Measurements from ENCODE around the gene ABLIM2.

The ABLIM2 gene

GRCh38 chr4:8007581-8007980 lies 151.0 kb downstream of the ABLIM2 start:
- intact Hi-C loops (cut with DNase I), result no loop called here
- DNase-seq, result no peak

DNA sequence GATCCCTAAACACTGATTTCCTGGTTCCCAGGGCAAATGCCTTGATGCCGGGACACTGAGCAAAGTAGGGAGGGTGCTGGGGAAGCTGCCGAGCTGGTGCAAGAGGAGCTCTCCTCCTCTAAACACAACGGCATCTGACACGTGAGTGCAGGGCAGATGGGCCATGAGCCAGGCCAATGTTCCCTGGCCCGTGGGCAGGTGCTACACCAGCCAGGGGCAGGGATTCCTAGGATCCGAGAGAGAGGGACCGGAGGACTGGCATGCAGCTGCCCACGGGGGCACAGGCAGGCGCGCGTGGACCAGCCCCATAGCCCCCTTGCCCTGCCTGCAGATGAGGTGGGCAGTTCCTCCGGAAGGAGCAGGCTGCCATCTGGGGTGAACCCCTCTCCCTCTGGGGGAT lies 152.1 kb downstream of the ABLIM2 start:
- no peak for DNase-seq
- intact Hi-C loops (cut with DNase I), result no loop called here

- intact Hi-C loops (cut with DNase I), result no loop called here
- no peak for DNase-seq
Observed at GRCh38 chr4:8005814-8006215, 152.8 kb downstream of the ABLIM2 start.

GRCh38 chr4:8005033-8005808 lies 153.4 kb downstream of the ABLIM2 start:
- DNase-seq, result no peak
- intact Hi-C loops (cut with DNase I), result no loop called here

DNA sequence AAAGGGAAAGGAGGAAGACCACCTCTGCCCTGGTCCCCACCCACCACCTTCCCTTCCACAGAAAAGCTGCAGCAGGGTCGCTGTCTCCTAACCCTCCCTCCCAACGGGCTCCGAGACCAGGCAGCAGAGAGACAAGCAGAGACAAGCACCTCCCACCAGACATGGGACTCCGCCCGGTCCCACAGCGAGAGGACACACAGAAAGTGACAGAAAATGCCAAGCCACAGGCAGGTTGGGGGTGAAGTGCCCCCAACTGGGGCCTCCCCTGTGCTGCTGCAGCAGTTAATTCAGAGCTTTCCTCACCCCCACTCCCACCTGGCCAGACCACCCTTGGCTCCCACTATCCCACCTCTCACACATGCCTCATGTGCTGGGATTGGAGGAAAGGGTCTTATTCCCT lies 154.5 kb downstream of the ABLIM2 start:
- DNase-seq, result no peak
- intact Hi-C loops (cut with DNase I), result no loop called here

DNA sequence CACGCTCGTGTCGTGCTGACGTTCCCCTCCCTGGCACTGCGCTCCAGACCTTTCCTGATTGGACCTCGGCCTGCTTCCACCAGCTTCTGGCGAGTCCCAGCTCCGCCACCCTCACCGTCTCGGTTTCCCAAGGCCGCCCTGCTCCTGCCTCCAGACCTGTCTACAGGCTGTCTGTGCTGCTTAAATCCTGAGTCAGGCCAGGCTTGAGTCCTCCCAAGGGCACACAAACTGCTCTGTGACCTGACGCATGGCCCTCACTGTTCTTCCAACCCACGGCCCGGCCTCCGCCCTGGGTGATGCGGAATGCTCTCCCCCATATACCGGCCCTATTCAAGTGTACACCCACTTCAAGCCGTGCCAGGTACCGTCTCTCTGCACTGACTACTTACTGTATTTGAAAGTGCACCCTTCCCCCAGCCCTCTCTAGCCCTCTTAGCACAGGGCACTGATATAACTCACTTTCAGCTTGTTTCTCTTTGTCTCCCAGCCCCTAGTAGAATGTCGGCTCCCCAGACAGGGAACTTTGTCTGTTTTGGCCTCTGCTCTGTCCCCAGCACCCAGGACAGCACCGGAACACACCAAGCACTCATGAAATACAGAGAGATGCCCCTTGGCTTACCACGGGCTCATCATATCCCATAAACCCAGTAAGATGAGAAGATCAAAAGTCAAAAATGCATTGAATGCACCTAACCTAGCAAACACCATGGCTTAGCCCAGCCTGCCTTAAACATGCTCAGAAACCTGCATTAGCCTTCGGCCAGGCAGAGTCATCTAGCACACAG lies 155.9 kb downstream of the ABLIM2 start:
- DNase-seq, result peak in 37 of 42 donors; percentile 11 to 86 (median 54)
- intact Hi-C loops (cut with DNase I), result no loop called here

DNA sequence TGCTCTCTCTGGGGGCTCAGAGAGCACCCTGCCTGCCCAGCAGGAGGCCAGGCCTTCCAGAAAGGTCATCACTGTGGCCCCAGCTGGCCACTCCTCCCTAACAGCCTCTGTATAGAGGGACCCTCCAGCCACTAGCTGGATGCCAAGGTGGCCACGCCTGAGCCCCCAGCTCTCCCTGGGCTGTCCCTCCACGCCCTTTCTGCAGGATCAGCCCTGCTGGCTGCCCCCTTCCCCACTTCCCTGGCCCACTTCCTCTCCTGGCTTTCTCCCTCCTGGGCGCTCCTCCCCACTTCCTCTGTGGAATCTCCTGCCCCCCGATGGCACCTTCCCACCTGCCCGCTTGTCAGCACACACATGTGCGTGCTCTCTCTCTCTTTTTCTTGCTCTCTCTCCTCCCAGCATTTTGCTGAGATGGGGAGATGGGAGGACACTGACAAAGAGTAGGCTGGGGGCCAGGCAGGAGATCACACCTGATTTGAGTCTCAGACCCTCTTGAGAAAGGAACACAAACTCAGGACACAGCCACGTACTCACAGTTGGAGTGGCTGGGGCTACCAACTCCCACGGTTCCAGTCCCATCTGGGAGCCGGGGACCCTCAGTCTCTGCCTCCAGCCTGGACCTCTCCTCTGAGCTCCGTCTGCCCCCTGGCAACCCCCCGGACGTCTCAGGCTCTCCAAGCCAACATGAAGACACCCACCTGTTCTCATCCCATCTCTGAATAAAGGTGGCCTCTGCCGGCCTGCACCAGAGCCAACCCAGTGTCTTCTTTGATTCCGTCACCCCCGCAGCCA lies 156.9 kb downstream of the ABLIM2 start:
- intact Hi-C loops (cut with DNase I), result no loop called here
- DNase-seq, result no peak

GRCh38 chr4:8000721-8001491 lies 157.7 kb downstream of the ABLIM2 start:
- no peak for DNase-seq
- intact Hi-C loops (cut with DNase I), result no loop called here

DNA sequence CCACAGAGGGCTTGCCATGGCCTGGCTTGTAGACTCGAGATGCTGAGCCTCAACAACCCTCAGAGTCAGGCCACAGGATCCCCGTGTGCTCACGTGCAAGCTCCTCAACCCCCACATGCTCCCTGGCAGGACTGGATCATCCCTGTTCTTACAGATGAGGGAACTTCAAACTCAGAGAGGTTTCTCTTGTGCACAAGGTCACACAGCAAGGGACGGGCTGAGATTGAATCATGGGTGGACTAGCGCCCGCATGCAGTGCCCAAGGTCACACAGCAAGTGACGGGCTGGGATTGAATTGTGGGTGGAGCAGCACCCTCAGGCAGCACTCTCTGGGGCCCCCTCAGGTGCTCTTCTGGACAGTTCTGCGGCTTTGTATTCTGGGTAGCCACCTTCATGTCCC lies 158.4 kb downstream of the ABLIM2 start:
- no peak for DNase-seq
- intact Hi-C loops (cut with DNase I), result no loop called here

DNA sequence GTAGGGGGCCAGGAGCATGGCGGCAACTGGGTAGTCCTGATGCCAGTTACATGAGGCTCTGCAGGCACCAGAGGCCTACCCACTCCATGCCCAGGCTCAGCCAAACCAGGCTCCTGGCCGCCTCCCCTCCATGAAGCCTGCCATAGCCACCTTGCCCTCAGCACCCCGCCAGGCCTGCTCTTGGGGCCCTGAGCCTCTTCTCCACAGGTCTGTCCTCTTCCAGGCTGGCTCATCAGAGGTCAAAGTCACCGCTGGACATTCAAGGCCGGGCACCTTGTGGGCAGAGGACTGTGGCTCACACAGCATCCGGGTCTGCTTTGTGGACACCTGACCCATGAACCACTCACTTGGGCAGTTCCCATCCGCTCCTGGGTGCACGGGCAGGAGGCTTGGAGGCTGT lies 158.9 kb downstream of the ABLIM2 start:
- intact Hi-C loops (cut with DNase I), result no loop called here
- no peak for DNase-seq

DNA sequence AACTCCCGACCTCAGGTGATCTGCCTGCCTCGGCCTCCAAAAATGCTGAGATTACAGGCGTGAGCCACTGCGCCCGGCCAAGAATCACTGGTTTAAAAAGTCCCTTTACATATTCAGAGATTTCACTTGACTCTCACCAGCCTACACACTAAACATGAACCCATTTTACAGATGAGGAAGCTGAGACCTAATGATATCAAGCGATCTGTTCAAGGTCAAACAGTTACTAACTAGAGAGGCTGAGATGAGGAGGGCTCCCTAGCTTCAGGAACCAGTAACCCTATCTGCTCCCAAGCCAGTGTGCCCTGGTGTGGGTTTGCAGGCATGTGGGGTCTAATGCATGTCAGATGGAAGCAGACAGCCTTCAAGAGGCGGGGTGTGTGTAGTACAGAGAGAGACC lies 159.3 kb downstream of the ABLIM2 start:
- DNase-seq, result no peak
- intact Hi-C loops (cut with DNase I), result no loop called here

DNA sequence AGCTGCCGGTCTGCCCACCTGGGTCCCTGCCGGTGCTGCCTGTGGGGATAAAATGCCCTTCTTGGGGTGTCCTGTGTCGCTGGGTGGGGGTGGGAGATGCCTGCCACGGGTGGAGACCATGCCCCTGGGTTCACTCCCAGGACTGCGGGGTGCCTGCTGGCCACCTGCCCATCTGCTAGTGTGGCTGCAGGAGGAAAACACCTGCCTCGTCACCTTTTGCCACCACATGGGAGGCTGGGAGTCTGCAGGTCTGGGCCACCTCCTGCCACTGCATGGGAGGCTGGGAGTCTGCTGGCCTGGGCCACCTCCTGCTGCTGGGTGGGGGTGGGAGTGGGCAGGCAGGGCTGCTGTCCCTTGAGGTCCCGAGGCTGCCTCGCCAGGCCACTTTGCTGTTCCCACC lies 160.2 kb downstream of the ABLIM2 start:
- intact Hi-C loops (cut with DNase I), result no loop called here
- no peak for DNase-seq

DNA sequence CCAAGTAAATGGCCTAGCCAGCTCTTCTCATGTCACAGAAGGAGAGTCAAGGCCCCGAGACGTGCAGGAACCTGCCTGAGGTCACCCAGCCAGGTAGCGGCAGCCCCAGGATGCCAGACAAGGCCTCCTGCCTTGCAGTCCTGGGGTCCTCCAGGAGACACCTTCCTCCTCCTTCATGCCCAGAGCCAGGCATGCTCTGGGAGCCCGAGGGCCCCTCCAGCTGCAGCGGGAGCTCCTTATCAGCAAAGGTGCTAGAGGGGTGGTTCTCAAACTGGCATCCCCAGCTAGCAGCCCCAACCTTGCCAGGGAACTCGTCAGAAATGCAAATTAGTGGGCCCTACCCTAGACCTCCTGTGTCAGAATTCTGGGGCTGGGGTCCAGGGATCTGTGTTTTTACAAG lies 162.7 kb downstream of the ABLIM2 start:
- DNase-seq, result no peak
- intact Hi-C loops (cut with DNase I), result no loop called here

GRCh38 chr4:7995135-7995534 lies 163.5 kb downstream of the ABLIM2 start:
- DNase-seq, result no peak
- intact Hi-C loops (cut with DNase I), result no loop called here

GRCh38 chr4:7993671-7994070 lies 164.9 kb downstream of the ABLIM2 start:
- intact Hi-C loops (cut with DNase I), result no loop called here
- no peak for DNase-seq

DNA sequence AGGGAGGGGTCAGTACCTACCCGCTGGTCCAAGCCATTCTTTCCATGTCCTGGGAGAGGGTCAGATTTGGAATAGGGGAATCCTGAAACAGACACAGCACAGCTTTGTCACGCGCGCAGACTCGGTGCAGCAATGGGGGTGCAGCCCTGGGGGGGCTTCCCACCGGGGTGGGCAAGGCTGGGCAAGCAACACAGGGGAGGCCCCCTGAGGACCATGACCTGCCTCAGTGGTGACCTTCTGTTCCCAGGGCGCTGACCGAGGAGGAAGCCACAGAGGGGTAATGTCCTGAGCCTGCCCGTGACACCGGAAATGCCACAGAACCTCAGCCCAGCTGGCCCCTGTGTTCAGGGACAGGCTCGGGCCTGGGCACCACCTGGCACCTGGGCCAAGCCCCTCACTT lies 165.8 kb downstream of the ABLIM2 start:
- intact Hi-C loops (cut with DNase I), result no loop called here
- DNase-seq, result no peak

GRCh38 chr4:7990807-7991459 lies 167.7 kb downstream of the ABLIM2 start:
- intact Hi-C loops (cut with DNase I), result no loop called here
- peak in 1 of 42 donors; percentile 30 for DNase-seq

DNA sequence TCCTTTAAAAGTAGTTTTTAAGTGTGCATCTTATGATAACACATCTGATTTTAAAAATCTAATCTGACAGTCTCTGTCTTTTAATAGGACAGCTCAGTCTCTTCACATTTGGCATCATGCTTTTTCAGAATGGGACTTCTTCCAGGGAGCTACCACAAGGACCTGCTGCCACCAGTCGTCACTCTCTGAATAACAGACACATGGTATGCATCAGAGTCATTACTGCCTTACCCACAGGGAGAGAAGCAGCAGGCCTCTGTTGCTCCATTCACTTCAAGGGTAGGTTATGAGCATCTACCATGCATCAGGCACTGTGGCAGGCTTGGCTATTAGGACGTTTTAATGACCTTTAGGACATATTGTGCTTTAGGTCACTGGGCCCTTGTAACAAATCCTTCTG lies 169.0 kb downstream of the ABLIM2 start:
- intact Hi-C loops (cut with DNase I), result no loop called here

DNA sequence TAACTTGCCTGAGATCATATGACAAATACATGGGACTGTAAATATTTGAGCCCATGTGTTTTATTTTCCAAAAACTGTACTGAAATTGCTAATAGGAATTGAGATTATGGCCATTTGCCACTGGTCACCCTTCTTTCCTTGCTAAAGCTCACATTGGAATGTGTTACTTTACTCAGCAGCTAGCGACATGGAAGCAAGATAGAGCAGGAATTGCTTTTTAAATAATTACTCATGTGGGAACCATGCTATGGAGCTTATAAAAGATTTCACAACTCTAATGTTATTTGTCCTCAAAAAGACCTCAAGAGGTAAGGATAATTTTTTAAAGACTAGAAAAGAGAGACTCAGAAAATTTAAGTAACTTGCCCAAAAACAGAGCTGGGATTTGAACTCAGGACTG lies 170.2 kb downstream of the ABLIM2 start:
- intact Hi-C loops (cut with DNase I), result no loop called here
- no peak for DNase-seq

More for the DNA sequence above, 169.0 kb downstream of the ABLIM2 start:
- no peak for DNase-seq
